H1 (cell line): ENCODE results near the gene C20orf202. TPM values are rescaled to one million over a fixed set of nuclear protein-coding genes. Genes with fewer than 3 reads are reported as not detected.

Experiments used
- CTCF ChIA-PET: fragments of 300-600 bp; sonication (Branson Sonifier 250); formaldehyde crosslinking; loops from one replicate; lab custom pipeline; 2021; ENCODE audit not compliant: partially characterized antibody; lab: Charles Lee
- POLR2A ChIA-PET: fragments of 300-600 bp; sonication (Branson Sonifier 250); formaldehyde crosslinking; loops from one replicate; lab custom pipeline; 2021; ENCODE audit warnings: inconsistent platforms; ENCODE audit not compliant: partially characterized antibody; lab: Charles Lee
- DNase-seq, 2 experiments: peaks; one replicate each; pipeline versions ENCODE4 v3.0.0 to v3.0.0-alpha.2; 2010 to 2022; ENCODE audit warnings: low spot score in 2 of 2, low read depth in 1 of 2, mixed read lengths in 1 of 2
- FAIRE-seq: peaks from 2 replicates; lab custom pipeline; 2011; peaks lifted over from hg19 to GRCh38; lab: Jason Lieb, UNC
- H2AFZ ChIP-seq: 2 replicates; pipeline ENCODE4 v1.8.1; 2012; ENCODE audit warnings: low read length, inconsistent platforms
- H2AK5ac ChIP-seq: 2 replicates; pipeline ENCODE4 v1.6.1; 2013; ENCODE audit warnings: low read depth, low read length
- H2BK120ac ChIP-seq: replicated peaks from 2 replicates; pipeline ENCODE3; 2013; ENCODE audit warnings: low read depth, low read length, inconsistent platforms
- H2BK12ac ChIP-seq: 2 replicates; pipeline ENCODE4 v1.6.1; 2013; ENCODE audit warnings: low read depth, low read length
- H2BK15ac ChIP-seq: 2 replicates; pipeline ENCODE4 v1.6.1; 2013; ENCODE audit warnings: low read length
- H2BK20ac ChIP-seq: 2 replicates; pipeline ENCODE4 v1.6.1; 2013; ENCODE audit warnings: low read length
- H2BK5ac ChIP-seq: 2 replicates; pipeline ENCODE4 v1.6.1; 2013; ENCODE audit warnings: low read depth, low read length
- H3K14ac ChIP-seq: 2 replicates; pipeline ENCODE4 v1.6.1; 2013; ENCODE audit warnings: inconsistent platforms; ENCODE audit not compliant: insufficient read length
- H3K18ac ChIP-seq: 2 replicates; pipeline ENCODE4 v1.6.1; 2013; ENCODE audit warnings: low read length; ENCODE audit errors: extremely low read depth
- H3K23ac ChIP-seq: 2 replicates; pipeline ENCODE4 v1.6.1; 2013; ENCODE audit warnings: inconsistent platforms; ENCODE audit not compliant: insufficient read length
- H3K23me2 ChIP-seq: 2 replicates; pipeline ENCODE4 v1.6.1; 2013; ENCODE audit warnings: low read depth, low read length
- H3K27ac ChIP-seq: 2 replicates; pipeline ENCODE4 v1.6.1; 2011; ENCODE audit warnings: low read depth, low read length, inconsistent platforms
- H3K27me3 ChIP-seq, 4 experiments: replicated peaks in 1 of 4; 1 replicate in 1 of 4; 2 replicates in 3 of 4; pipeline versions ENCODE4 v1.6.1 to v1.8.1; 2011 to 2013; ENCODE audit warnings: low read length in 3 of 4, mild to moderate bottlenecking in 3 of 4, inconsistent platforms in 2 of 4, mixed read lengths in 2 of 4, moderate library complexity in 1 of 4; ENCODE audit not compliant: control insufficient read depth in 3 of 4, insufficient read depth in 3 of 4; ENCODE audit errors: extremely low read depth in 1 of 4
- H3K36me3 ChIP-seq, 4 experiments: 2 replicates each; pipeline versions ENCODE4 v1.6.1 to v1.8.1; 2011 to 2013; ENCODE audit warnings: mild to moderate bottlenecking in 4 of 4, low read length in 3 of 4, moderate library complexity in 2 of 4, control low read depth in 1 of 4, inconsistent platforms in 1 of 4; ENCODE audit not compliant: insufficient read depth in 4 of 4, control insufficient read depth in 2 of 4
- H3K4ac ChIP-seq: replicated peaks from 2 replicates; pipeline ENCODE3; 2013; ENCODE audit warnings: low read length, low read depth, mixed read lengths, inconsistent platforms; ENCODE audit not compliant: insufficient read length
- H3K4me1 ChIP-seq, 4 experiments: replicated peaks in 1 of 4; 1 replicate in 1 of 4; 2 replicates in 3 of 4; pipeline versions ENCODE4 v1.6.1 to v1.8.1; 2011 to 2013; ENCODE audit warnings: low read length in 3 of 4, inconsistent platforms in 2 of 4, mixed read lengths in 1 of 4; ENCODE audit not compliant: insufficient read depth in 4 of 4, control insufficient read depth in 3 of 4
- H3K4me2 ChIP-seq, 2 experiments: 2 replicates each; pipeline versions ENCODE4 v1.6.1 to v1.8.1; 2011 to 2013; ENCODE audit warnings: low read depth in 2 of 2, low read length in 2 of 2, control low read depth in 1 of 2, inconsistent platforms in 1 of 2, mild to moderate bottlenecking in 1 of 2; ENCODE audit not compliant: insufficient read depth in 1 of 2
- H3K4me3 ChIP-seq, 4 experiments: fragments of 200-600, 300-600 bp in 1 of 4; sonication (generic), shearing (Covaris generic), sonication (Bioruptor Twin) in 1 of 4; 2 replicates each; pipeline versions ENCODE4 v1.5.1 to v1.8.1; 2011 to 2016; ENCODE audit warnings: low read length in 4 of 4, low read depth in 3 of 4, control low read depth in 2 of 4, inconsistent platforms in 2 of 4, mild to moderate bottlenecking in 2 of 4, mixed read lengths in 1 of 4, moderate library complexity in 1 of 4; ENCODE audit not compliant: insufficient read depth in 2 of 4; ENCODE audit errors: extremely low read depth in 1 of 4
- H3K56ac ChIP-seq: replicated peaks from 2 replicates; pipeline ENCODE3; 2013; ENCODE audit warnings: low read depth, mild to moderate bottlenecking, mixed read lengths, low read length, inconsistent platforms; ENCODE audit not compliant: insufficient read length
- H3K79me1 ChIP-seq: 2 replicates; pipeline ENCODE4 v1.6.1; 2013; ENCODE audit warnings: low read depth, low read length, control low read depth
- H3K79me2 ChIP-seq, 2 experiments: 2 replicates each; pipeline versions ENCODE4 v1.6.1 to v1.8.1; 2012 to 2013; ENCODE audit warnings: low read length in 2 of 2, mild to moderate bottlenecking in 2 of 2, inconsistent platforms in 1 of 2; ENCODE audit not compliant: insufficient read depth in 2 of 2, control insufficient read depth in 1 of 2
- H3K9ac ChIP-seq, 4 experiments: replicated peaks in 1 of 4; 1 replicate in 1 of 4; 2 replicates in 3 of 4; pipeline versions ENCODE4 v1.6.1 to v1.8.1; 2011 to 2013; ENCODE audit warnings: low read depth in 3 of 4, low read length in 3 of 4, control low read depth in 2 of 4, mild to moderate bottlenecking in 2 of 4, moderate library complexity in 2 of 4, inconsistent platforms in 1 of 4; ENCODE audit errors: extremely low read depth in 1 of 4
- H3K9me3 ChIP-seq, 2 experiments: 2 replicates each; pipeline versions ENCODE4 v1.6.1 to v1.8.1; 2012 to 2013; ENCODE audit warnings: mild to moderate bottlenecking in 2 of 2, moderate library complexity in 2 of 2, control low read depth in 1 of 2, inconsistent platforms in 1 of 2, low read depth in 1 of 2, low read length in 1 of 2, mixed read lengths in 1 of 2; ENCODE audit not compliant: insufficient read depth in 2 of 2
- H4K20me1 ChIP-seq, 2 experiments: replicated peaks in 1 of 2; 2 replicates each; pipeline versions ENCODE3 to v1.8.1; 2011 to 2013; ENCODE audit warnings: inconsistent platforms in 2 of 2, low read length in 2 of 2, mild to moderate bottlenecking in 1 of 2; ENCODE audit not compliant: insufficient read depth in 2 of 2, control insufficient read depth in 1 of 2
- H4K5ac ChIP-seq: 2 replicates; pipeline ENCODE4 v1.6.1; 2013; ENCODE audit warnings: low read length, low read depth, mixed read lengths, inconsistent platforms; ENCODE audit not compliant: insufficient read length
- H4K8ac ChIP-seq: 2 replicates; pipeline ENCODE4 v1.8.0; 2013; ENCODE audit warnings: mild to moderate bottlenecking, moderate library complexity, low read length, inconsistent platforms; ENCODE audit not compliant: insufficient read depth; ENCODE audit errors: extremely low read depth
- H4K91ac ChIP-seq: replicated peaks from 2 replicates; pipeline ENCODE3; 2013; ENCODE audit warnings: low read length, mixed read lengths, inconsistent platforms; ENCODE audit not compliant: insufficient read length
- ATF2 ChIP-seq: IDR thresholded peaks from 2 replicates; pipeline ENCODE4 v1.6.1; 2012; ENCODE audit warnings: low read length, inconsistent platforms
- CEBPB ChIP-seq: IDR thresholded peaks from 2 replicates; pipeline ENCODE4 v1.6.1; 2012; ENCODE audit warnings: low read depth, low read length
- KDM4A ChIP-seq: IDR thresholded peaks from one replicate; pipeline ENCODE4 v1.7.1; 2012; ENCODE audit warnings: low read depth, mild to moderate bottlenecking, moderate library complexity, low read length, inconsistent platforms; ENCODE audit not compliant: severe bottlenecking
- POLR2AphosphoS5 ChIP-seq: IDR thresholded peaks from 2 replicates; pipeline ENCODE4 v1.6.1; 2011; ENCODE audit warnings: low read depth, low read length
- RAD21 ChIP-seq, 2 experiments: IDR thresholded peaks in 1 of 2; conservative IDR thresholded peaks in 1 of 2; 2 replicates each; pipeline ENCODE4 v1.6.1; 2011; ENCODE audit warnings: low read depth in 2 of 2, low read length in 2 of 2, improper control_type of control experiment in 1 of 2, inconsistent platforms in 1 of 2, mild to moderate bottlenecking in 1 of 2, moderate library complexity in 1 of 2
- RBBP5 ChIP-seq: IDR thresholded peaks from 2 replicates; pipeline ENCODE4 v1.7.1; 2012; ENCODE audit warnings: low read depth, mild to moderate bottlenecking, inconsistent platforms, low read length, moderate library complexity, borderline replicate concordance
- SIX5 ChIP-seq: IDR thresholded peaks from 2 replicates; pipeline ENCODE4 v1.6.1; 2011; ENCODE audit warnings: mild to moderate bottlenecking, low read depth, low read length
- WGBS, 2 experiments: shearing (Covaris generic) in 1 of 2; methylation state at CpG; one replicate each; pipeline versions ENCODE4 v1.1.6 to v1.1.7; 2013 to 2015; ENCODE audit warnings: low lambda C conversion rate in 2 of 2, mixed read lengths in 2 of 2, inconsistent platforms in 1 of 2, low coverage in 1 of 2, missing lambda C conversion rate in 1 of 2; ENCODE audit not compliant: insufficient replicate concordance in 2 of 2, insufficient coverage in 1 of 2, insufficient read length in 1 of 2; ENCODE audit errors: extremely low coverage in 1 of 2, missing lambda C conversion rate in 1 of 2; 5-methylcytosine and 5-hydroxymethylcytosine counted together
- polyA plus RNA-seq, 7 experiments: library from polyadenylated mRNA; depleted of rRNA in 3 of 7; stranded (reverse) in 5 of 7; unstranded in 2 of 7; fragments of >200 nt in 5 of 7; fragments of 200-250 nt in 2 of 7; gene quantifications; 1 replicate in 5 of 7; 2 replicates in 1 of 7; 4 replicates in 1 of 7; pipeline versions ENCODE4 v1.2.1 to v1.2.3, GENCODE V29; 2011 to 2013; ENCODE audit warnings: missing spikeins in 2 of 7, mixed read lengths in 2 of 7
- total RNA-seq: library from RNA; stranded (reverse); fragmentation: NEBNext Ultra II Directional; extraction: Animal tissue kit (Norgen Biotek cat#: 25700); gene quantifications from 2 replicates; pipeline ENCODE4 v1.2.1, GENCODE V29; 2021

Gene C20orf202
- total and polyA plus RNA-seq, 2 of the 8 experiments (the other 6 are each of a cell fraction or from before 2014, with no cell fraction given), result 0.12 TPM; not detected in 1

DNA sequence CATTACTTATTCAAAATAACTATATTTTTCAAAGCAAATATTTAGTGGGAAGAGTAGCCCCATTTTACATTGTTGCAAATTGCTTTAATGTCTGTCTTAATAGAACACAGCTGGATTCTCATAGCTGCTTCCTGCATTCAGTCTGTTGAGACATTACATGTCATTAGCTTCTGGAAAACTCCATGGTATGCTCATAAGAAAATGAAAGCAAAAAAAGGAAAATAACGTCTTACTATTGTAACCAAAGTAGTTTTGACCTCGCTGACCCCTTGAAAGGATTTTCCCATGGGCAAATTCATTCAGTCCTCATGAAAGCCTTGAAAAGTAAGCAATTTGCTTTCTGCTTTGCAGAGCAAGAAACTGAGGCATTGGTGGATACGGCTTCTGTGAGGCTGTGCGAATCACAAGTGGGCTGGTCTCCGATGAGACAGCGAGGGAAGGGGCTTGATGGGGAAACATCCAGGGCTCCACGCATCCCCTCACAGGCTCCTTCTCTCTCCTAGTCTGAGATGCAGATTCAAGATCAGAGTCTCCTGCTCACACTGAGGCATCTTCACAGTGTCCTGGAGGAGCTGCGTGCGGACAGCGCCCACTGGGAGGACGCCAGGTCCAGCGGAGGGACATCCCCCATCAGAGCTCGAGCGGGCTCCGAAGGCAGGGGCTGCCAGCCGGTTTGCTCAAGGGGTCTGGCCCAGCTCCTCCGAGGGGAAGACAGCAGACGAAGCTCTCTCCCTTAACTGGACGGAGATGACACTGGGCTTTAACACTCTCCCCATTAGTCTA is 3.3 kb downstream of the C20orf202 start:
- H2BK15ac ChIP-seq, result no peak overlapping the region
- FAIRE-seq, result no peak
- H4K5ac ChIP-seq, result no peak overlapping the region

More for the DNA sequence above, 3.3 kb downstream of the C20orf202 start:
- Histone ChIP-seq H3K4ac (no peak overlapping the region), H3K27ac (no peak overlapping the region), H2AK5ac (no peak overlapping the region), H3K9me3 (no peaks in the 10 kb centered on the region), H3K18ac (no peak overlapping the region), H3K4me1 (no peaks in the 10 kb centered on the region), H2BK120ac (no peak overlapping the region), H2BK5ac (no peak overlapping the region), H3K9ac (no peak overlapping the region), H3K56ac (no peak overlapping the region), H3K79me1 (no peaks in the 10 kb centered on the region), H4K91ac (no peak overlapping the region), H3K79me2 (no peaks in the 10 kb centered on the region), H3K14ac (no peak overlapping the region), H3K4me3 (no peak overlapping the region), H3K23ac (no peak overlapping the region), H3K4me2 (no peak overlapping the region), H2BK12ac (no peak overlapping the region), H3K27me3 (no peaks in the 10 kb centered on the region; a peak in 1 of 7 replicates), H4K8ac (no peak overlapping the region), H2AFZ (no peak overlapping the region), H3K23me2 (no peaks in the 10 kb centered on the region), H4K20me1 (no peaks in the 10 kb centered on the region), H2BK20ac (no peak overlapping the region), H3K36me3 (no peaks in the 10 kb centered on the region)
- TF ChIP-seq POLR2AphosphoS5 (no peak), KDM4A (no peak), CEBPB (no peak), SIX5 (no peak), ATF2 (no peak), RBBP5 (no peak), RAD21 (IDR thresholded peaks at IDR 0.05 in 1 of 2, conservative IDR thresholded peaks at IDR 0.05 in 1 of 2; ENCODE audit: low read depth in 2 of 2, low read length in 2 of 2) (no peak)
- WGBS, 2 experiments, result 91% methylated on average over 19 of the region's 19 CpGs; no CpG with 5 or more reads in 1 of the 2 experiments
- DNase-seq, result peak in 1 of 2 experiments; percentile 43
- POLR2A ChIA-PET, result interaction anchor here (1.3 to 1.6 kb wide), 2 partner anchors 10 kb away, joined by 3 to 4 read pairs; no protein-coding TSS in a partner anchor
- CTCF ChIA-PET, result interaction anchor here (0.7 to 11.9 kb wide), 6 partner anchors 15 to 100 kb away, joined by 3 to 101 read pairs (median 3); no protein-coding TSS in a partner anchor
